OCI-LY7 (cell line): Measurements from ENCODE around the gene ELL2.

Experiments
- EZH2phosphoT487 ChIP-seq: fragments of 200-600 bp; sonication (generic); IDR thresholded peaks from 2 replicates; pipeline ENCODE4 v1.6.1; 2018; ENCODE audit warnings: low read depth, borderline replicate concordance, mild to moderate bottlenecking, mixed run types, antibody characterized with exemption, low read length, moderate library complexity, mixed read lengths
- TF ChIP-seq, protein P1 (sequence below): fragments of 200-600 bp; sonication (generic); conservative IDR thresholded peaks from 2 replicates; pipeline ENCODE4 v1.5.1; 2014; ENCODE audit warnings: mild to moderate bottlenecking, antibody characterized with exemption, low read length, moderate library complexity, mixed read lengths

DNA sequence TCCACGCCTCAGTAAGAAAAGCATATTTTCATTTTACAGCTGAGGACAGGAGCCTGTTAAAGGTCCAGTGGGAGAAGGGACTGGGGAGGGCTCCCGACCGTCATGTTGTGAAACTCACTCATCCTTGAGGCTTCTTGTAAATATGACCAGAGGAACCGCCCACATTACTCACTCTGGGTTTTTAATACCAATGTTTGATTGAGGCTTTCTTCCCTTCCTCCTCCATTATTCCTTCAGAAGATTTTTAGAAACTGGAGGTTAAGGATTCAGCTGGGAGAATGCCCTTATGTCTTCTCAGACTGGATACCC, 77.7 kb downstream of the ELL2 start:
- TF ChIP-seq, protein P1, sequence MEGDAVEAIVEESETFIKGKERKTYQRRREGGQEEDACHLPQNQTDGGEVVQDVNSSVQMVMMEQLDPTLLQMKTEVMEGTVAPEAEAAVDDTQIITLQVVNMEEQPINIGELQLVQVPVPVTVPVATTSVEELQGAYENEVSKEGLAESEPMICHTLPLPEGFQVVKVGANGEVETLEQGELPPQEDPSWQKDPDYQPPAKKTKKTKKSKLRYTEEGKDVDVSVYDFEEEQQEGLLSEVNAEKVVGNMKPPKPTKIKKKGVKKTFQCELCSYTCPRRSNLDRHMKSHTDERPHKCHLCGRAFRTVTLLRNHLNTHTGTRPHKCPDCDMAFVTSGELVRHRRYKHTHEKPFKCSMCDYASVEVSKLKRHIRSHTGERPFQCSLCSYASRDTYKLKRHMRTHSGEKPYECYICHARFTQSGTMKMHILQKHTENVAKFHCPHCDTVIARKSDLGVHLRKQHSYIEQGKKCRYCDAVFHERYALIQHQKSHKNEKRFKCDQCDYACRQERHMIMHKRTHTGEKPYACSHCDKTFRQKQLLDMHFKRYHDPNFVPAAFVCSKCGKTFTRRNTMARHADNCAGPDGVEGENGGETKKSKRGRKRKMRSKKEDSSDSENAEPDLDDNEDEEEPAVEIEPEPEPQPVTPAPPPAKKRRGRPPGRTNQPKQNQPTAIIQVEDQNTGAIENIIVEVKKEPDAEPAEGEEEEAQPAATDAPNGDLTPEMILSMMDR, result no peak
- TF ChIP-seq EZH2phosphoT487, result no peak
